GM18909 (cell line): ENCODE data around the gene ARPC4.

ENCODE experiments used
- ATAC-seq: cut with Tn5 transposase; IDR thresholded peaks from one replicate; pipeline ENCODE4 v1.9.1; 2021; ENCODE audit warnings: mild to moderate bottlenecking; ENCODE audit not compliant: unreplicated experiment, poor library complexity

The ARPC4 gene

GRCh38 chr3:9787714-9788113, 5.2 kb upstream of the ARPC4 start:
- ATAC-seq = no peak

GRCh38 chr3:9791127-9791526, 1.8 kb upstream of the ARPC4 start:
- no peak for ATAC-seq

GRCh38 chr3:9791790-9792404, 985 bp upstream of the ARPC4 start:
- ATAC-seq = no peak

GRCh38 chr3:9793161-9793781, 389 bp downstream of the ARPC4 start:
- ATAC-seq = no peak

- ATAC-seq = no peak
Observed at GRCh38 chr3:9794400-9794799, 1.5 kb downstream of the ARPC4 start.

GRCh38 chr3:9795207-9795606, 2.3 kb downstream of the ARPC4 start:
- ATAC-seq = no peak

- no peak for ATAC-seq
Observed at GRCh38 chr3:9797196-9797945, 4.5 kb downstream of the ARPC4 start.

- no peak for ATAC-seq
Observed at GRCh38 chr3:9800529-9800928, 7.6 kb downstream of the ARPC4 start.

GRCh38 chr3:9803494-9803893, 10.6 kb downstream of the ARPC4 start:
- ATAC-seq = no peak

- ATAC-seq = no peak
Observed at GRCh38 chr3:9804996-9805395, 12.1 kb downstream of the ARPC4 start.

GRCh38 chr3:9806137-9806536, 13.3 kb downstream of the ARPC4 start:
- ATAC-seq = no peak

- ATAC-seq = no peak
Observed at GRCh38 chr3:9806688-9807589, 14.1 kb downstream of the ARPC4 start.

- no peak for ATAC-seq
Observed at GRCh38 chr3:9807981-9808344, 15.1 kb downstream of the ARPC4 start.

GRCh38 chr3:9808345-9809037, 15.6 kb downstream of the ARPC4 start:
- ATAC-seq = peak; percentile 55

- ATAC-seq = no peak
Observed at GRCh38 chr3:9809239-9809614, 16.3 kb downstream of the ARPC4 start.

GRCh38 chr3:9809615-9810432, 16.9 kb downstream of the ARPC4 start, which contains the start of gene TTLL3:
TTLL3 (plus strand) TSS chr3:9810262; CDS start chr3:9810662, 400 bp downstream.
- peak; percentile 52 for ATAC-seq

- no peak for ATAC-seq
Observed at GRCh38 chr3:9810433-9810770, 17.5 kb downstream of the ARPC4 start.

GRCh38 chr3:9810846-9811245, 18.0 kb downstream of the ARPC4 start:
- ATAC-seq = no peak

GRCh38 chr3:9812870-9813483, 20.1 kb downstream of the ARPC4 start:
- ATAC-seq = no peak
